Duodenal mucosa (tissue), 2 donors: ENCODE data around the gene TMEM207.

Experiments
- H3K27ac ChIP-seq: one replicate; pipeline ENCODE4 v1.7.0; 2013; ENCODE audit warnings: low read depth, low read length
- H3K27me3 ChIP-seq, 2 donors: one replicate each; pipeline ENCODE4 v1.7.0; 2013; ENCODE audit warnings: low read length in 2 of 2, control low read depth in 1 of 2; ENCODE audit not compliant: insufficient read depth in 2 of 2, control insufficient read depth in 1 of 2
- H3K36me3 ChIP-seq, 2 donors: one replicate each; pipeline ENCODE4 v1.7.0; 2013; ENCODE audit warnings: low read length in 2 of 2, control low read depth in 1 of 2; ENCODE audit not compliant: insufficient read depth in 2 of 2, control insufficient read depth in 1 of 2
- H3K4me1 ChIP-seq, 2 donors: one replicate each; pipeline ENCODE4 v1.7.0; 2013; ENCODE audit warnings: low read length in 2 of 2, control low read depth in 1 of 2; ENCODE audit not compliant: insufficient read depth in 2 of 2, control insufficient read depth in 1 of 2
- H3K4me3 ChIP-seq, 2 donors: one replicate each; pipeline ENCODE4 v1.7.0; 2013; ENCODE audit warnings: low read length in 2 of 2, low read depth in 1 of 2
- H3K9ac ChIP-seq, 2 donors: one replicate each; pipeline ENCODE4 v1.7.0; 2013; ENCODE audit warnings: low read length in 2 of 2, low read depth in 1 of 2
- H3K9me3 ChIP-seq, 2 donors: one replicate each; pipeline ENCODE4 v1.7.0; 2013; ENCODE audit warnings: low read length in 2 of 2, control low read depth in 1 of 2; ENCODE audit not compliant: control insufficient read depth in 1 of 2

Gene TMEM207

DNA sequence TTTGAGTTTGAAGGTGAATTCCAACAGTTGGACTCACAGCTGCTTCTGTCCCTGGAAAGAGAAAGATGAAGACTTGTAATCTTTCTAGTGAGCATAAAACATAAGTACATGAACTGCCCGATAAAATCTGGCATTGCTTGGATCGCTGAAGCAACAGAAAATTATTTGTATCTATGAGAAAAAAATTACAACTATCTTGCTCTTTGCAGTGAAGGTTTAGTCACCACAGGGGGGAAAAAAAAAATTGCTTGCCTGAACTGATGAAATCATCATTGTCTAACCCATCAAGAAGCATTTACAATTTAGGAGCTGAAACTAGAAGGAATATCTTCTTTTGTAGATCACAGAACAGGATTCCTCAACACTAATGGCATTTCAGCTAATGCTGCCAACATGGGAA is 20.0 kb downstream of the TMEM207 start:
- Histone ChIP-seq H3K9ac (no peak overlapping the region), H3K27me3 (no peaks in the 10 kb centered on the region), H3K36me3 (no peaks in the 10 kb centered on the region), H3K4me1 (no peaks in the 10 kb centered on the region), H3K9me3 (no peaks in the 10 kb centered on the region), H3K27ac (no peak overlapping the region), H3K4me3 (no peak overlapping the region)

DNA sequence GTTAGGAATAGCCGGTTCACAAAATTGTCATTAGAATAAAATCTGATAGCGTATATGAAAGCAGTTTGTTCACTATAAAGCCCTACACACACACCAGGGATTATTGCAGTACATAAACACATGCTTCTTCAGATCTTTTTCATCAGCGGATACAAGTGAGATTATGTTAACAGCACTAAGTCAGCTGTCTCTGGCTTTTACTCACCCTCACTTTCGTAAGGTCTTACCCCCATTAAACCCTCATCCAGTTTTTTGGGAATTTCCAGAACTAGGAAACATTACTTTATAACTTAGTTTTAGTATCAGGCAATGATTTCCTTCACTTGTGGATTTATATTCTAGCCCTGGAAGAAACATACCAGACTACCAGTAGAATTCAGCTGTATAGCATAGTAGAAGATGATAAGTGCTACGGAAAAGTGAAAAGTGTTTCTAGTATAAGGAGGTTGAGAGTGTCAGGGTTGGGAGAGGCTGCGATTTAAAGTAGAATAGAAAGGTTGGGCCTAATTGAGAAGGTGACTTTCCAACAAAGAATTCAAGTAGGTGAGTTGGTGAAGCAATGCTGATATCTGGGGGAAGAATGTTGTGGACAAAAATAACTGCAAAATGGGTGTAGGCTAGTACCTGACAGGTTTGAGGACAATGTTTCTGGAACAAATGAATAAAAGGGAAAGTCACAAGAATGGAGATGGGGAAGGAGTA is 22.7 kb downstream of the TMEM207 start:
- no peak overlapping the region for H3K9ac ChIP-seq
- H3K27ac ChIP-seq: no peak overlapping the region
- H3K27me3 ChIP-seq: no peaks in the 10 kb centered on the region
- no peaks in the 10 kb centered on the region for H3K36me3 ChIP-seq
- no peak overlapping the region for H3K4me3 ChIP-seq
- no peaks in the 10 kb centered on the region for H3K4me1 ChIP-seq
- no peaks in the 10 kb centered on the region for H3K9me3 ChIP-seq

DNA sequence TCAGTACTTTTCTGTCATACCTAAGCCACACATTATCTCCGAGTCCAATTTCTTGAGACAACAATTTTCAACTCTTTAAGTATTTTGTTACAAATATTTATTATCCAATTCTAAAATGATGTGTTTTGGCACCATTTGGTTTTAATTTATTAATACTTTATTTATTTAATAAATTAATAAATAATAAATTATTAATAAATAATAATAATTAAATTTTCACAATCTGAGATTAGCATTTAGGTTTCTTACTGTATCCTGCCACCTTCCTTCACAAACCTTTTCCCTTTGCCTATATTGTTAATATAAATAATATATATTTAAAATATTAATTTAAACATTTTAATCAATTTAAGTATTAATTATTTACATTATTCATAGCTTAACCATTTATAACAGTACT is 23.9 kb downstream of the TMEM207 start:
- no peaks in the 10 kb centered on the region for H3K36me3 ChIP-seq
- no peak overlapping the region for H3K27ac ChIP-seq
- no peak overlapping the region for H3K9ac ChIP-seq
- no peaks in the 10 kb centered on the region for H3K9me3 ChIP-seq
- H3K4me1 ChIP-seq: no peaks in the 10 kb centered on the region
- H3K27me3 ChIP-seq: no peaks in the 10 kb centered on the region
- H3K4me3 ChIP-seq: no peak overlapping the region

DNA sequence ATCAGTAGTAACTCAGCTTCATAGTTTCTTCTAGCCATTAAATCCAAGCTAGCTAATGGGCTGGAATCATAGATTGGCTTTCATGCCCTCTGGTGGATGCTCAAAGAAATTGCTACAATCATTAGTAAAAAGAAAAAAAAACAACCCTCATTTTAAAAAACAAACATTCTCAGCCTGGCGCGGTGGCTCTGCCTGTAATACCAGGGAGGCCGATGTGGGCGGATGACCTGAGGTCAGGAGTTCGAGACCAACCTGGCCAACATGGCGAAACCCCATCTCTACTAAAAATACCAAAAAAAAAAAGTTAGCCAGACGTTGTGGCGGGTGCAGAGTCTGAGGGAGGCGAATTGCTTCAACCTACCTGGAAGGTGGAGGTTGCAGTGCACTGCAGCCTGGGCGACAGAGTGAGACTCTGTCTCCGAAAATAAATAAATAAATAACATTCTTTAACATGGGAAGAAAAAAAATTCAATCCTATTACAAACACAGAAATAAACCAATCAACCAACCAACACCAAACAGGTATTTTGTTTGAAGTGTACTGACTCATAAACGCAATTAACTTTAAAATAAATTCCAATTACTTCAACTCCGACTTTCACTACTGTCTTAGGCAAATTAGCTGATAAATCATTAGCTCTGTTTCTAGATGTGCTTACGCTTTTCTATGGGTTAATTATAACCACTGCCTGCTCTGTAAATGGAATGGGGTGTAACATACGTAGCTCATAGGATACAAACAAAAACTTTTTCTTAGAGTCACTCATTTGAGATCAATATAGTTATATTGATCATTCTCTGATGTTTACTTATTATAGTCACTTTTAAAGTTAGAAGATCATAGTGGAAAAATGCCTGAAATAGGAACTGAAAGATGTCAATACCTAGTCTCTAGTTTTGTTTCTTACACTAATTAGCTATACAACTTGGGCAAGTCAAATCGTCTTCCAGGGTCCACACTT is 24.9 kb downstream of the TMEM207 start:
- no peaks in the 10 kb centered on the region for H3K36me3 ChIP-seq
- no peak overlapping the region for H3K4me3 ChIP-seq
- H3K9me3 ChIP-seq: no peaks in the 10 kb centered on the region
- H3K27me3 ChIP-seq: no peaks in the 10 kb centered on the region
- H3K9ac ChIP-seq: no peak overlapping the region
- H3K27ac ChIP-seq: no peak overlapping the region
- H3K4me1 ChIP-seq: no peaks in the 10 kb centered on the region

DNA sequence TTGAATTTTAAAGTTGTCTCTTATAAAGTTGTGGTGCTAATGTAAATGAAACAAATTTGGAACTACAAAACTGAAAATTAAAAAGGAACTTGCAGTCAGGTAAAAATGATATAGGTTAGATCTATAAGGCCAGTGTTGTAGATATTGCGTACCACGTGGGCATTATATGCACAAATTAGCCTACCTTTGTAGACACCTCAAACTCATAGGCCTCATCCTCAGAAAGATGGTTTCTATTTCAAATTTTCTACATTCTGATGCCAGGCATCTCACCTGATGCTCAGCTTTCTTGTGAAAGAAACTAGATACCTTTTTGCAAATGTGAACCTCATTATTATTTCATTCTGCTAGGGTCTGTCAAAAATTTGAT is 25.6 kb downstream of the TMEM207 start:
- Histone ChIP-seq H3K4me3 (no peak overlapping the region), H3K4me1 (no peaks in the 10 kb centered on the region), H3K36me3 (no peaks in the 10 kb centered on the region), H3K9me3 (no peaks in the 10 kb centered on the region), H3K27me3 (no peaks in the 10 kb centered on the region), H3K9ac (no peak overlapping the region), H3K27ac (no peak overlapping the region)

DNA sequence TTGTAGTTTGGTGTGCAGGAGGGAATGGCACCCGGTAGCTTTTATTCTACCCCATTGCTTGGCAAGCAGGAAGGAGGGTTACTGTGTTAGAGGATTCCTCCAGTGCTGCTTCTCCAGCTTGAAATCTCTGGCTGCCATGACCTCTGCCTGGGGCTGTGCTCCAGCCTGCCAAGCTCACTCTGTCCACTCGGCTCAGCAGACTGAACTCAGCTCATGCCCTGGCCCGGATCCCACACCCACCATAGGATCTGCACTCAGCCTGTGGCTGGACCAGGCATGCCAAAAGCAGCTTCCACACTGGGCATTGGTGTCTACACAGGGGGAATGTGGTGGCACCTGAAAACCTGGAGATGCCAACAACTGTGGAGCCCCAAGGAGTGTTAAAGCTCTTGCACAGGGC is 35.4 kb downstream of the TMEM207 start:
- no peak overlapping the region for H3K9ac ChIP-seq
- no peak overlapping the region for H3K4me3 ChIP-seq
- H3K36me3 ChIP-seq: no peaks in the 10 kb centered on the region
- H3K27ac ChIP-seq: no peak overlapping the region
- no peaks in the 10 kb centered on the region for H3K4me1 ChIP-seq
- H3K9me3 ChIP-seq: no peaks in the 10 kb centered on the region
- H3K27me3 ChIP-seq: no peaks in the 10 kb centered on the region

DNA sequence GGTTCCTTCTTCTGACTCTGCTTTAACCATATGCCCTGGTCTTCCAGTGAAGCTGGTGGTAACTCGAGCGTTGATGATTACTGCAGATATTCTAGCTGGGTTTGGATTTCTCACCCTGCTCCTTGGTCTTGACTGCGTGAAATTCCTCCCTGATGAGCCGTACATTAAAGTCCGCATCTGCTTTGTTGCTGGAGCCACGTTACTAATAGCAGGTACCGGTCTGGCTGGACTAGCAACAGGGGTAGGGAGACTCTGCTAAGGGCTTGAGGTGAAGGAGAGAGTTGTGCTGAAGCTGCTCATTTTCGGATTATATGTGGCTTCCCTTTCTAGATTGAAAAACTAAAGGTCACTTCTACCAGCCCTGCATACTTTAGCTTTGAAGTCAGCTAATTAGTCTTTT is 45.0 kb downstream of the TMEM207 start:
- Histone ChIP-seq H3K9me3 (no peaks in the 10 kb centered on the region), H3K4me1 (no peaks in the 10 kb centered on the region), H3K4me3 (no peak overlapping the region), H3K27me3 (no peaks in the 10 kb centered on the region), H3K27ac (no peak overlapping the region), H3K36me3 (no peaks in the 10 kb centered on the region), H3K9ac (no peak overlapping the region)

DNA sequence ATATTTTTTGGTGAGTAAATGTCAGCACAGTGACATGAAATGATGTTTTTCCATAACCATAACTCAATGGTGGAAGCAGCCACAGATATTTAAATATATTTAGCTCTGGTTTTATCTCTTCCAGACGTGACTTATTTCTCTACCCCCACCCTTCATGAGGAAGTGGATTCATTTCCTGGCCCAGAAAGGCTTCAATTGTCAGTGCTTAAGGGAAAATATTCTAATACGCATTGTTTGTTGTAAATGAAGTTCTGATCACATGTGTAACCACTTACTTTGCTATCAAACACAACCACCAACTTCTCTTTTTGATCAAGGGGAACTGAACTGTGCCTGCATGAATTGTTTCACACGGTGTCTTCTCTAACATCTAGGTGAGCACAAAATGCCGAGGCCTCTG is 47.7 kb downstream of the TMEM207 start:
- Histone ChIP-seq H3K4me3 (no peak overlapping the region), H3K27ac (no peak overlapping the region), H3K9ac (no peak overlapping the region), H3K36me3 (no peaks in the 10 kb centered on the region), H3K27me3 (peaks cover 0 to 2% of the 10 kb centered on the region in 2 donors), H3K9me3 (no peaks in the 10 kb centered on the region), H3K4me1 (no peaks in the 10 kb centered on the region)

DNA sequence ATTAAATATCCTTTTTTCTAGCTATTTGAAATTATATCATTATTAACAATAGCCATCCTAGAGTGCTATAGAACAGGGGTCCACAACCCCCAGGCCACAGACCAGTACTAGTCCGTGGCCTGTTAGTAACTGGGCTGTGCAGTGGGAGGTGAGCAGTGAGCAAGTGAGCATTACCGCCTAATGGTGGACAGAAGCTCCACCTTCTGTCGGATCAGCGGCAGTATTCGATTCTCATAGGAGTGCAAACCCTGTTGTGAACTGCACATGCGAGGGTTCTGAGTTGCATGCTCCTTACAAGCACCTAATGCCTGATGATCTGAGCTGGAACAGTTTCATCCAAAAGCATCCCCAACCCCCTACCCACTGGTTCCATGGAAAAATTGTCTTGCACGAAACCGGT is 50.0 kb downstream of the TMEM207 start:
- Histone ChIP-seq H3K9me3 (no peaks in the 10 kb centered on the region), H3K27ac (no peak overlapping the region), H3K4me3 (no peak overlapping the region), H3K4me1 (no peaks in the 10 kb centered on the region), H3K27me3 (peaks cover 0 to 2% of the 10 kb centered on the region in 2 donors), H3K9ac (no peak overlapping the region), H3K36me3 (no peaks in the 10 kb centered on the region)

DNA sequence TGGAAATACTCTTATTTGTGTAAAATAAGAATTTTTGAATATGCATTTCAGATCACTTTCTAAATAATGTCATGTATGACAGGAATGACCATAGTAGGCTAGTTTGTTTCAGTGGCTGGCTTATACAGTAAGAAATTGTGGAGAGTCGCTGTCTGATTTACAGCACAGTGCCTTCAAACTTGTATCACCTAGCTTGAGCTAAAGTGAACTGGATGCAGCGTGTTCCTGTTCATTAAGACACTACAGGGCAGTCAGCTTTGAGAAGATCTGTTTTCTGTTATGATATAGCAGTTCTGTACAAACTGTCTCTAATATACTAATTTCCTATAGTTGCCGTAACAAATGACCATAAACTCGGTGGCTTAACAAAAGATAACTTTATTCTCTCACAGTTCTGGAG is 51.8 kb downstream of the TMEM207 start:
- Histone ChIP-seq H3K27me3 (peaks cover 0 to 2% of the 10 kb centered on the region in 2 donors), H3K4me3 (no peak overlapping the region), H3K36me3 (no peaks in the 10 kb centered on the region), H3K27ac (no peak overlapping the region), H3K9ac (no peak overlapping the region), H3K4me1 (no peaks in the 10 kb centered on the region), H3K9me3 (no peaks in the 10 kb centered on the region)
